HUDEP-2 (cell line): ENCODE data around the gene ACTG1.

ENCODE experiments used
- DNase-seq, 76 experiments: peaks; one replicate each; lab custom pipeline; 2025; ENCODE audit not compliant: unreplicated experiment in 76 of 76; lab: John Stamatoyannopoulos, UW

ACTG1 gene

DNA sequence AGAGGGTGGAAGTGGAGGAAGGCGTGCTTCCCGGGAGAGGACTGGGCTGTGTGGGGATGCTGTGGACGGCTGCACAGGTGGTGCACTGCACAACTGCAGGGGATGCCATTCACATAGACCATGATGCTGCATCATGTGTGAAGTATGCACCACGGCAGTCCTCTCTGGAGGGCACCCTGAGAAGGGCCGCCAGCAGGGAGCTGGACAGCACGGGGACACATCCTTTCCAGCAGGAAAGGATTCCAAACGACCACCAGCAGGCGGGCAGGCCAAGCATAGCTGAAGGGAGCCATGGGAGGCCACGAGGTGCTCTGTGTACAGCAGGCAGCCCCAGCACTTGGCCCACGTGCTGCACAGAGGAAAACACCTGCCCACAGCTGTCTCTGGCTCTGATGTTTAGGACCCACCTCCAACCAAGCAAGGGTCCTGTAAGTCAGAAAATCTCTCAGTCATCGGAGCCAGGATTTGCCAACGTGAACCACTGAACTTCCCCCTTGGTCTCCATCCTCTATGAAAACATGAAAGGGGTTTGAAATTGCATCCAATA is 10.1 kb downstream of the ACTG1 start:
- no peak for DNase-seq

DNA sequence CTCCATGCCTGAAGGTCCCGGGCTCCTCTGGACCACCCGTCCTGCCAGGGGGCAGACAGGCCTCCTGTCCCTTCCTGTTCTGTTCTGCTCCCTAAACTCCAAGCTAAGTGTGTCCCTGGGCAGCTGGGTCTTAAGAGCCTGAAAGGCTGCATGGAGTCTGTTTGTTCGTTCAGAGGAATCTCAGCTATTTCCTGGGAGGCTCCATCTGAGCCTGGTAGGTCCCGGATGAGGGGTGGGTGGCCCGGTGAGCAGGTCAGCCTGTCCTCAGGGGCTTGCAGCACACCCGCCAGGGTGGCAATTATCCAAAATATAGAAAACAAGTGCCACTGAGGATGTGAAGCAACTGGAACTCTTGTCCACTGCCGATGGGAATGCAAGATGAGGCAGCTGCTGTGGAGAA is 12.6 kb downstream of the ACTG1 start:
- no peak for DNase-seq

DNA sequence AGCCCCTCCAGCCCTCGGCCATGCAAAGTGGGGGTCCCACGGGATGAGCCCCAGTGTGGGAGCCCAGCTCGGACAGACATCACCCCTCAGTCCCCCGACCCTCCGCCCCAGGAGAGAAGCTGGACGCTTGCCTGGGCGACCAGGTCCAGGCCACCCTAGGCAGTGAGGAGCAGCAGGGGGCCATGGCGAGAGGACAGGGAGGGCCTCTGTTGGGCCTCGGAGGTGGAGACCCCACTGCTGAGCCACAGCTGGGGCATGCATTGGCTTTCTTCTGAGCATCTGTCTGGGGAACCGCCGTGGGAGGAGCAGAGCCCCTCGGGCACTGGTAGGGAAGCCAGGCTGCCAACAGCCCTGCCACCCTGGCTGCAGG is 13.0 kb downstream of the ACTG1 start:
- DNase-seq, result no peak

DNA sequence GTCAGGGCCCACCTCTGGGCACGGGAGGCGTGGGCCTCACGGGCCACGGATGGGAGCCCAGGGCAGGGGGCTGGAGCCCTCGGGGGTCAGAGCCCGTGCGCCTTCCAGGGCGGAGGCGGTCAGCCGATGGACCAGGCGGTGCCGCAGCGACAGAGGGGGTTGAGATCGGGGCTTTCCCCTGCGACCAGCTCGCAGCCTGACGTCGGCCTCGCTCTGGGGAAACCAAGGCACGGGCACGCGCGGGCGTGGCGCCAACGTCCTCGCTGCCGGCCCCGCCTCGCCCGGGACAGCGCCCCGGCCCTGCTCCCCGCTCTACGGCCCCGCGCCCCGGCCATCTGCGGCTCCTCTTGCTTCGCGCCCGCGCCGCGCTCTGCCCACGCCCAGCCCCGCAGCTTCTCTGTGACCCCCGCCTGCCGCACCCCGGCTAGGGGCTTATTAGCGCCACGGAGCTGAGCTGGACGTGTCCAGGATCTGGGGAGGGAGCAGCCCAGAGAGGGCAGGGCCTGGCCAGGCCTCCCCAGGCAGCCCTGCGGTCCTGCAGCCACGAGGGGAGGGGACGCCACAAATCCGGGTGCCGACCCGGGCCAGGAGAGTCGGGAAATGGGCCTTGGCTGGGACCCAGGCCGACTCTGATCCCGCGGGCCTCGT is 13.5 kb downstream of the ACTG1 start:
- no peak for DNase-seq

DNA sequence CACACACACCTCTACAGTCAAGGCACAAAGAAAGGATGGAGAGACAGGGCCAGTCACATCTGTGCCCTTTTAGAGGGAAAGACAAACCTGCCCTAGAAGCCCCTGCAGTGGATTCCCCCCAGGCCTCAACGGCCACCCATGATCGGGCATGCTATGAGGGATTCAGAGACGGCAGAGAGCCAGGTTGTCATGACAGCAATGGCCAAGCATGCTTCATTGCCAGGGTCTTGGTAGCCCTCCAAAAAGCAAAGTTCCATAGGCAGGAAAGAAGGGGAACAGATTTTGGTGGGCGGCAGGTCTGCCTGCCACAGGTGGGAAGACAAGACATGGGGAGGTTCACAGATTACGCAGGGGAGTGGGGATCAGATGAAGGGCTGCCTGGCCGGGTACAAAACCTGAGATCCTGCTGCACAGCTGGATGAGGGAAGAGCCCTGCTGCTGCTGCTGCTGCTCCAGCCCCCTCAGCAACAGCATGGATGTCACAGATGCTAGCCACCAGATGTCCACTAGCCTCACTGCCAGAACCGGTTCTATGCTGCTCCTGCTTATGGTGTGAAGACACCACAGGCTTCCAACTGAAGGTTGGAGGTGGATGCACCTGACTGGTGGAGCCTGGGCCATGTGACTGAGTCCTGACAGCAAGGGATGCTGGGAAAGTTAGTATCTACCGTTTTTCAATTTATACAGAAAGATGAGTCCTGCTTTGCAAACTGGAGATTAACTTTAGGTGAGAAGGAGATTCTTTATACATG is 17.8 kb downstream of the ACTG1 start:
- no peak for DNase-seq

DNA sequence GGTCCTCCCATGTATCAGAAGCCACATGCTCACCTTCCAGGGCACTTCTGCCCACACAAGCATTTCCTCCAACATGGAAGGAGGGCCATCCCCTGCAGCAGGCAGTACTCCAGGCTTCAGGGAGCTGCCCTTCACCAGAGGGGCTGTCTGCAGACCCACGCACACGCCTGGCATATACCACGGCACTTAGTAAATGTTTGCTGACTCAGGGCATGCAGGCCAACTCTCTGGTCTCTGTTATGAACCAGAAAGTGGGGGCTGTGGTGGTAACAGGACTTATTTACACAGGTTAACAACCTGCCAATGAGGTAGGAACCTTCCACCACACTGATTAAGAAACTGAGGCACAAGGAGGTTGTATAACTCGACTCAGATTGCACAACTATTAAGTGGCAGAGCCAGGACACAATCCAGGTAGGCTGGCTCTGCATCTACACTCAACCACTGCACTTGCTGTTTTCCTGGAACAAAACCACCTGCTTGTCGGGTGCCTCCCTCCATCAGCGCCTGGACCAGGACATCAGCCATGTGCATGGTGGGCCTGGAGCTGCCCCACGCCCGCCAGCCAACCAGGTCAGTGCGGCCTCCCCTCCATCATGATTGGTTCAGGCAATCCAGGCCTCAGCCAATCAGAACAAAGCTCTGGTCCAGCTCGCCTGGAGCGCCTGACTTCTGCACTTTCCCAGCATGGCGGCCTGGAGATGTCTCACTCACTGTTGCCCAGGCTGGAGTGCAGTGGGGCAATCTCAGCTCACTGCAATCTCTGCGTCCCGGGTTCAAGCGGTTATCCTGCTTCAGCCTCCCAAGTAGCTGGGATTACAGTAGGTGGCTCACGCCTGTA is 19.2 kb downstream of the ACTG1 start:
- DNase-seq, result no peak

DNA sequence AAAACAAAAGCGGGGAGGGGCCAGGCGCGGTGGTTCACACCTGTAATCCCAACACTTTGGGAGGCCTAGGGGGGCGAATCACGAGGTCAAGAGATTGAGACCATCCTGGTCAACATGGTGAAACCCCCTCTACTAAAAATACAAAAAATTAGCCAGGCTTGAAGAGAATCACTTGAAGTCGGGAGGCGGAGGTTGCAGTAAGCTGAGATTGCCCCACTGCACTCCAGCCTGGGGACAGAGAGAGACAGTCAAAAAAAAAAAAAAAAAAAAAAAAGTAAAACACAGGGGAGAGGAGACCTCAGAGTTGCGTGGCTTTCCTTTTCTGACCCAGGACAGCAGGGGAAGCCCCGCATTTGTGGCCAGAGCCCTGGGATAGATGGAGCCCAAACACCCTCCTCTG is 19.9 kb downstream of the ACTG1 start:
- DNase-seq, result no peak

DNA sequence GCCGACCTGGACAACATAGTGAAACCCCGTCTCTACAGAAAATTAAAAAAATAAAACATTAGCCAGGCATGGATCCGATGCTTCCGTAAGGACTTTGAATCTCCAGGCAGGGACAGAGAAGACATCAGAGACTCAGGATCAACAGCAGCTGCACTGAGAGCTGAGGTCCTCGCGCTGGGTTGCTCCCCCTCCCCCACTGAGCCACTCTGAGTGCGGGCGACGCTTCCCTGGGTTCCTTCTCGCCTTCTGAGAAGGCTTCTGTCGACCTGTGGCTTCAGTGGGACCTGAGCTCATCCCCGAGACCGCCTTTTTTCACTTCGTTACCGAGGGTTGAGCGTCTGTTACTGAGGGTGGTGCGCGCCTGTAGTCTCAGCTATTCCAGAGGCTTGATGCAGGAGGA is 20.4 kb downstream of the ACTG1 start:
- no peak for DNase-seq

DNA sequence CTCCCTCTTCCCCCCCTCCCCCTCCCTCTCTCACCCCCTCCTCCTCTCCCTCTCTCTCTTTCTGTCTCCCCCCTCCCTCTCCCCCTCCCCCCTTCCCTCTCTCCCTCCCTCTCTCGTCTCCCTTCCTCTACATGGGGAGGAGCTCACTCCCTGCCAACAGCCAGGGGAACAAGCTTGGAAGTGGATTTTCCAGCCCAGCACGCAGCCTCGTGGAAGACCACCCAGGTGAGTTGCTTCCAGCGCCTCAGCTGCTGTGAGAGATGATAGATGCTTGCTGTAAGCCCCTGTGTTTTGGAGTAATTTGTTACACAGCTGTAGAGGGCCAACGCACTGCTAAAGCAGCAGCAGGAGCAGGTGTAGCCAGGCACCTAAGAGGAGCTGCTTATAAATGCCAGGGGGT is 20.8 kb downstream of the ACTG1 start:
- no peak for DNase-seq

DNA sequence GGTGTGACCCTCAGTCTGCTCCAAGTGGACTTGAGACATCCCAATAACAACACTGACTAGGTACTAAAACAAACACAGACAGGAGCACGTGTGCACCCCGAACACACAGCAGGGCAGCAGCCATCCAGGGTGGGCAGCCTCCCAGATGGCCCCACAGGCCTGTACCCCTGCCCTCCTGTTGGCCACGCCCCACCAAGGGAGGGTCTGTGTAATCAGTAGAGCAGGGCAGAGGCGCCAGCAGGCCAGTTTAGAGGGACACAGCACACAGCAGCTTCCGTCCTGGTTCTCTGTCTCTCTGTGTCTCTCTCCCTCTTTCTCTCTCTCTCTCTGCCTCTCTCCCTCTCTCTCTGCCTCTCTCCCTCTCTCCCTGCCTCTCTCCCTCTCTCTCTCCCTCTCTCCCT is 21.4 kb downstream of the ACTG1 start:
- peak in 1 of 76 experiments; percentile 5 for DNase-seq

DNA sequence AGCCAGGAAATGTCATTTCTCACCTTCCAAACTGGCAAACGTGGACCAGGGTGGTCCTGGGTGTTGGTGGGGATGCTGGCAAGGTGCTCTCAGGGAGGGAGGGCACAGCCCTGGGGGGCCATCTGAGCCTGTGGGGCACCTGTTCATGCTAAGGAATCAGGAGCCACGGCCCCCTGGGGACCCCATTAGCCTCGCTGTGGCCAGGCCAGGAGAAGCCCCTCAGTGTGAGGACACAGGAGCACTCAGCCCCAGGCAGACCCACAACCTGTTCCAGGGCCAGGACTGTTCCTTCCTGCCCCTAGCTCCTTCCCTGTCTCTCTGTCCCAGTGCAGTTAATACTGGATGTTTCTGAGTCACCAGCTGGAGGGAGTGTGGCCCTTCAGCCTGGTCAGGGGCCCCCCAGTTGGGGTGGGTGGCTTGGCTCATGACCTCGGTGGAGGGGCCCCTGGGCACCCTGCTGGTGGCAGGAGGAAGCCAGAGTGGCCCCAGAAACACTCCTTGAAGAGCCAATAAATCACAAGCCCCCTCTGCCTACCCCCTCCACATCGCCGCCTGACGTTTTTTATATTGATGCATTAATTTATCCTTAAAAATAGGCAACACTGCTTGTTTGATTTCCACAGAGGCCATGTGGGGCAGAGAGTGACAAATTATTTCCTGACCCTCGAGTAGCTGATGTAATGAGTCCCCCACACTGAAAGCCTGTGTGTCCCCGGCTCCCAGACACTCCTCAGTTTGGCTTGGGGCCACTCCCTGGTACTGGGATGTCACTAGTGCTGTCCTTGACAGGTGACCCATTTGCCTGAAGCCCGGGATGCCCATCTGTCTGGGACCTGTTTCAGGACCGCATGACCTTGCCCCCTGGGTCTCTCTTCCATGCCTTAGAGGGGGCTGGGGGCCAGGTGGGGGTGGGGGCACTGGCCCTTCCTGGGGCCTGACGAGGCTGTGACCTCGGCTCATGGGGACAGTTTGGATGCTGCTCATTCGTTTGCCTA is 22.3 kb downstream of the ACTG1 start:
- no peak for DNase-seq

DNA sequence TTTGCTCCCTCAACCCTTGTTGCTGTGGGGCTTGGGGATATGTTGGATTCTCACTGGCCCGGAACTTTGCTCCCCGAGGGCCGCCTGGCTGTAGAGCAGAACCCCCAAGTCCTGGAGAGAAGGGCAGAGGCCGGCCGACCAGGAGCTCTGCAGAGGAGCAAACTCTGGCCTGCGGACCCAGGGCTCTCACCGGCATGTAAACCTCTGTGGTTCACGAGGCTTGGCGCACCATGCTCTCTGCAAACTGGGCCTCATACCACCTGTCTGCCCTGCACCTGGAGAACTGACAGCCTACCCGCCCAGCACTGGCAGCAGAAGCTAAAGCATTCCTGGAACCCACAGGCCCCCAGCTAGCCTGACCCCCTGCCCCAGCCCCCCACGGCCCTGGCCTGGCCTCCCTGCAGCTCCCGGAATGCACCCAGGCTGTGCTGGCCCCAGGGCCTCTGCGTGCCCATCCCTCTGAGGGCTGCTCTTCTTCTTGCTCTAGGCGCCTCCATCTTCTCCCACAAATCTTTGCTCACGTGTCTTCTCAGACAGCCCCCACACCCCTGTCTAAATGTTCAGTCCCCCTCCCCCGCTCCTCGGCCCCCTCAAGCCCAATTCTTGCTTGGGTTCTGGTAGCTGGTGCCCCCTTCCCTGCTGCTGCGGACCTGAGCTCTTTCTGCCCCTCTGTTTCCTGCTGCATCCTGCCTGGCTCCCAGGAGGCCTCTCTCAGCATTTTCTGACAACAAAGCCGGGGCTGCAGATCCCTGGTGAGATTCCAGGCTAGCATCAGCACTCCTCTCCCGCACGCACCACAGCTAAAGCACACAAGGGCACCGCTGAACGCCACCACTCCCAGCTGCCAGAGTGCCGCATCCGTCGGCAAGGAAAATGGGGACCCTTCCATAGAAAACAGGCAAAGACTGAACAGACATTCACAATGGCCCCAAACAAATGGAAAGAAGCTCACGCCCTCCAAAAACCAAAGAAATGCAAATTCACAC is 23.3 kb downstream of the ACTG1 start:
- DNase-seq, result no peak

DNA sequence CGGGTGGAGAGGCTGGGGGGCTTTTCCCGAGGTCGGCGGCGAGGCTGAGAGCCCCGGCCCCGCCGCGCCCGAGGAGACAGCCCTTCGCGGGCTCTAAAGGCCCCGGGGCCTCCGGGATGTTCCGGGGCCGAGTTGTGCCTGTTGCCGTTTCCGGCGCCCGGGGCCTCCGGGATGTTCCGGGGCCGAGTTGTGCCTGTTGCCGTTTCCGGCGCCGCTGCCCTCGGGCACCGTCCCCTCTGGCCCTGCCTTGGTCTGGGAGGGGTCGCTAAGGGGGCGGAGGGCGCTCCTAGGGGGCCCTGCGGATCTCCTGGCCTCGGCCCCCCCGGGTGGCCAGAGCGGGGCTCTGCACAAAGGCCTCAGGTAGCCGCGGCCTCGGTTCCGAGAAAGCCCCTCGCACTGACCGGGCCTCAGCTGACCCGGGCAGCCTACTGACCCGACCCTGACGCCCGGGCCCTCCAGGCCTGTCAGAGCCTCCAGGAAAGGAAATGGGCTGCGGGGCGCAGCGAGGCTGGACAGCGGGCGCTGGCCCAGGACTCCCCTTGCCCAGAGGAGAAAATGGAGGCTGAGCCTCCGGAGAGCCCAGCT is 24.2 kb downstream of the ACTG1 start:
- no peak for DNase-seq

DNA sequence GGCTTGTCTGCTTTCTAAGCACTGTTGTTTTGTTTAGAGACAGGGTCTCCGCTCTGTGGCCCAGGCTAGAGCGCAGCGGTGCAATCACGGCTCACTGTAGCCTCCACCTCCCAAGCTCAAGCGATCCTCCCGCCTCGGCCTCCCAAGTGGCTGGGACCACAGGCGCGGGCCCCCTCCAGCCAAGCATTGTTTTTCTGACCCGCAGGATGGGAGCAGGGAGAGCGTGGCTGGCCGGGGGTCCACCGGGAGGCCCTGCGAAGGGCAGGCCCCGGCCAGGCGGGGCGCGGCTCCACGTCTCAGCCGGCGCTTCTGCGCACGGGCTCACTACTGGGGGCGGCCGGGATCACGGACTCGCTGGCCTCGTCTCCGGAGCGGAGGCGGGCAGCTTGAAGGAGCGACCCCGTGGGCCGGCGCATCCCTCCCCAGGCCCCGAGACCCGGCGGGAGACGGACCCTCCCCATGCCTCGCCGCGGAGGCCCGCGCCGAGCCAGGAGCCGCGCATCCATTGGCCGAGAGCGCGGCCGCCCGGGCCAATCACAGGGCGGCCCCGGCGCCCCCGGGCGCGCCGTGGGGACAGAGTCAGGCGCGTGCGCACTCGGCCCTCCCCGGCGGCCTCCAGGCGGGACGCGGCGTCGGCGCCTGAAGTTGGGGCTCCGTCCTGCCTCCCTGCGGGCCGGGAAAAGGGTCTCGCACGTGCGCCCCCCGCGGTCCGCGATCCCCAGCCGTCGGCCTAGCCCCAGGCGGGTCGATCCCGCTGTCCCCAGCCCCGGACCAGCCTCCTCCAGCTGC is 24.9 kb downstream of the ACTG1 start:
- peak in 63 of 76 experiments; percentile 12 to 83 (median 57) for DNase-seq

DNA sequence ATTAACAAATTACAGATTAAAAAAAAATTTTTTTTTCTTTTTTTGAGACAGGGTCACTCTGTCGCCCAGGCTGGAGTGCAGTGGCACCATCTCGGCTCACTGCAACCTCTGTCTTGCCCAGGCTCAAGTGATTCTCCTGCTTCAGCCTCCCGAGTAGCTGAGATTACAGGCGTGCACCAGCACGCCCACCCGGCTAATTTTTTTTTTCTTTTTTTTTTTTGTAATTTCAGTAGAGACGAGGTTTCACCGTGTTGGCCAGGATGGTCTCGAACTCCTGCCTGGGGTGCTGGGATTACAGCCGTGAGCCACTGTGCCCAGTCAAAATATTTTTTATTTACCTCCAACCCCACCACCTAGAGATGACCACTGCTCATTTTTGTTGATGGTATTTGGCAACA is 25.5 kb downstream of the ACTG1 start:
- DNase-seq, result no peak

DNA sequence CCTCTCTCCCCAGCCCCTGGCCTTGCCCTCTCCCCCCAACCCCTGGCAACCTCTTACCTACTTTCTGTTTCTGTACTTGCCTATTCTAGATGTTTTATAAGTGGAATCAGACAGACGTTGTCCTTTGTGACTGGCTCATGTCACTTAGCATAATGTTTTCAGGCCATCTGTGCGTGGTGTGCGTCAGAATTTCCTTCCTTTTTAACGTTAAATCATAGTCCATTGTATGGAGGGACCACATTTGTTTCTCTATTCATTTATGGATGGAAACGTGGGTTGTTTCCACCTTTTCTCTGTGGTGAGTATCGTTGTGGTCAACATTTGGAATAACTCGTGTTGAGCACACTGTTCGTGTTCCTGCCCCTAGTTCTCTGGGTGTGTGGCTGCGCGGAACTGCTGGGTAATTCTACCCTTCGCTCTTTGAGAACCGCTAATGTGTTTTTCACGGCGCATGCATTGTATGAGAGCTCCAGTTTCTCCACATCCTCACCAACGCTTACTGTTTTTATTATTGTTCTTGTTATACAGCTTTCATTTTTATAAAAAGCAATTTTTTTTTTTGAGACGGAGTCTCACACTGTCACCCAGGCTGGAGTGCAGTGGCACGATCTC is 26.3 kb downstream of the ACTG1 start:
- no peak for DNase-seq

DNA sequence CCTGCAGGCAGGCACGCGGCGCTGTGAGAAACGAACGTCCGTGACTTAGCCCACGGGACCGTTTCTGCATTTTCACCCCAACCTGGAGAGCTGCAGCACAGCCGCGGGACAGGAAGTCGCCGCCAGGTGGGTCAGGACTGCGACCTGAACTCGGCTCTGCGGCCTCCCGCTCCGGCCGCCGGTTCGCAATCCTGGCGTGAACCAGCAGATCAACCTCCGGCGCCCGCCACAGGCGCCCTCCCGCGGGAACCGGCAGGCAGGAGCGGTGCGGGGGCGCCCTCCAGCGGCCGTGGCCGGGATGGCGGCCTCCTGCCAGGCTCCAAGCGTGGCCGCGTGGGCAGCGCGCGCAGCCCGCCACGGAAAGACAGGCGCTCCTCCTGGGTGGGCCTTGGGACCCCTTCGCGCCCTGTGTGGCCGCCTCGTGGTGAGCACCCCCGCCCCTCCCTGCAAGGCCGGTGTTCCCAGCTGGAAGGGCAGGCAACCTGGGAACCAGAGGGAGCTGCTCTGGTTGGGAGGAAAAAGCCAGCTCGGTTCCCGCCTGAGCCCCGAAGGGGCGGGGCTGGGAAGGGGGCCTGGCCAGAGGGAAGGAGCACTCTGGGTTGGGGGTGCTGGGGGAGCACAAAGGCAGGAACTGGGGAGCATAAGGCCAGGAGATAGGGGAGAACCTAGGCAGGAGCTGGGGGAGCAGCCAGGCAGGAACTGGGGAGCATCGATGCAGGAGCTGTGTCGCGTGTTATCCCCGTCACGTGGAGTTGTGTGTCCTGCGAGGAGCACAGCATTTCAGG is 28.2 kb downstream of the ACTG1 start:
- peak in 72 of 76 experiments; percentile 16 to 88 (median 70) for DNase-seq
